H1 (cell line): Measurements from ENCODE around the gene CYP46A1. TPM values are rescaled to one million over a fixed set of nuclear protein-coding genes. Genes with fewer than 3 reads are reported as not detected.

Source experiments
- BACH1 ChIP-seq: IDR thresholded peaks from 2 replicates; pipeline ENCODE4 v1.6.1; 2012; ENCODE audit warnings: low read length, improper control_type of control experiment
- GABPA ChIP-seq: IDR thresholded peaks from 2 replicates; pipeline ENCODE4 v1.6.1; 2011; ENCODE audit warnings: mild to moderate bottlenecking, low read length, moderate library complexity, borderline replicate concordance; ENCODE audit not compliant: insufficient read depth
- KDM4A ChIP-seq: IDR thresholded peaks from one replicate; pipeline ENCODE4 v1.7.1; 2012; ENCODE audit warnings: low read depth, mild to moderate bottlenecking, moderate library complexity, low read length, inconsistent platforms; ENCODE audit not compliant: severe bottlenecking
- polyA plus RNA-seq, 7 experiments: library from polyadenylated mRNA; depleted of rRNA in 3 of 7; stranded (reverse) in 5 of 7; unstranded in 2 of 7; fragments of >200 nt in 5 of 7; fragments of 200-250 nt in 2 of 7; gene quantifications; 1 replicate in 5 of 7; 2 replicates in 1 of 7; 4 replicates in 1 of 7; pipeline versions ENCODE4 v1.2.1 to v1.2.3, GENCODE V29; 2011 to 2013; ENCODE audit warnings: missing spikeins in 2 of 7, mixed read lengths in 2 of 7
- total RNA-seq: library from RNA; stranded (reverse); fragmentation: NEBNext Ultra II Directional; extraction: Animal tissue kit (Norgen Biotek cat#: 25700); gene quantifications from 2 replicates; pipeline ENCODE4 v1.2.1, GENCODE V29; 2021
- TF ChIP-seq, protein P1 (sequence below): IDR thresholded peaks from 2 replicates; pipeline ENCODE4 v1.6.1; 2012; ENCODE audit warnings: low read length, inconsistent platforms
- TF ChIP-seq, protein P2 (sequence below): IDR thresholded peaks from 2 replicates; pipeline ENCODE4 v1.6.1; 2012; ENCODE audit warnings: inconsistent platforms
- TF ChIP-seq, protein P3 (sequence below): IDR thresholded peaks from 2 replicates; pipeline ENCODE4 v1.6.1; 2012; ENCODE audit warnings: inconsistent platforms

CYP46A1 gene
- total and polyA plus RNA-seq, 2 of the 8 experiments (the other 6 are each of a cell fraction or from before 2014, with no cell fraction given): 0.41 to 1.3 TPM

DNA sequence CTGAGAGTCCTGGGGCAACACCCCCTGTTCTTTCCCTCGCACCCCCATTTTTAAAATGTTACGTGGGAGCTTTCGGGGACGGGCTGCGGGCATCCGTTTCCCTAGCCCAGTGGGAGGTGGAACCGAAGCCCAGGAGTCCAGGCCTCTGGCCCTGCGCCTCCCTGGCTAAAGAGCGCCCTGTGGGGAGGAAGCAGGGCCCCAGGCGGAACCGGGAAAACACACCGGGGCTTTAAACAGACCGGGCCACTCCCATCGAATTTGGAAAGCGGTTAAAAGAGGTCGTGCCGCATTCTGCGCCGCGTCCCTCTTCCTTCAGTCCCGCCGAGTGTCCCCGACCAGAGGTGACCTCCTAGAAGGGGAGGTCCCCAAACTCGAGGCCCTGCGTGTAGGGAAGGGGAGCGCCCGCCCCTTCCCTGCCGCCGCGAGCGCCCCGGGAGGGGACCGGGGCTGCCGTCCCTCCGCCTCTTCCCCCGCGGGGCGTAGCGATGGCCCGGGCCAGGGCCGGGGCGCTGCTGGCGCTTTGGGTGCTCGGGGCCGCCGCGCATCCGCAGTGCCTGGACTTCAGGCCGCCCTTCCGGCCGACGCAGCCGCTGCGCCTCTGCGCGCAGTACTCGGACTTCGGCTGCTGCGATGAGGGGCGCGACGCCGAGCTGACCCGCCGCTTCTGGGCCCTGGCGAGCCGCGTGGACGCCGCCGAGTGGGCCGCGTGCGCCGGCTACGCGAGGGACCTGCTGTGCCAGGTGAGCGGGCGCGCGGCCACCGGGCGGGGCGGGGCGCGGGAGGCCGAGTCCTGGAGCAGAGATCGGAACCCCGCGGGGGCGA is 39.2 kb upstream of the CYP46A1 start, which contains the start of gene HHIPL1 (continued):
- TF ChIP-seq, protein P1, sequence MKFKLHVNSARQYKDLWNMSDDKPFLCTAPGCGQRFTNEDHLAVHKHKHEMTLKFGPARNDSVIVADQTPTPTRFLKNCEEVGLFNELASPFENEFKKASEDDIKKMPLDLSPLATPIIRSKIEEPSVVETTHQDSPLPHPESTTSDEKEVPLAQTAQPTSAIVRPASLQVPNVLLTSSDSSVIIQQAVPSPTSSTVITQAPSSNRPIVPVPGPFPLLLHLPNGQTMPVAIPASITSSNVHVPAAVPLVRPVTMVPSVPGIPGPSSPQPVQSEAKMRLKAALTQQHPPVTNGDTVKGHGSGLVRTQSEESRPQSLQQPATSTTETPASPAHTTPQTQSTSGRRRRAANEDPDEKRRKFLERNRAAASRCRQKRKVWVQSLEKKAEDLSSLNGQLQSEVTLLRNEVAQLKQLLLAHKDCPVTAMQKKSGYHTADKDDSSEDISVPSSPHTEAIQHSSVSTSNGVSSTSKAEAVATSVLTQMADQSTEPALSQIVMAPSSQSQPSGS: no peak
- TF ChIP-seq, protein P2, sequence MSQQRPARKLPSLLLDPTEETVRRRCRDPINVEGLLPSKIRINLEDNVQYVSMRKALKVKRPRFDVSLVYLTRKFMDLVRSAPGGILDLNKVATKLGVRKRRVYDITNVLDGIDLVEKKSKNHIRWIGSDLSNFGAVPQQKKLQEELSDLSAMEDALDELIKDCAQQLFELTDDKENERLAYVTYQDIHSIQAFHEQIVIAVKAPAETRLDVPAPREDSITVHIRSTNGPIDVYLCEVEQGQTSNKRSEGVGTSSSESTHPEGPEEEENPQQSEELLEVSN: peak; percentile 70; the same call in 1 of the 2 replicates
- TF ChIP-seq BACH1 (no peak), KDM4A (peak; percentile 83), GABPA (no peak)
- TF ChIP-seq, protein P3, sequence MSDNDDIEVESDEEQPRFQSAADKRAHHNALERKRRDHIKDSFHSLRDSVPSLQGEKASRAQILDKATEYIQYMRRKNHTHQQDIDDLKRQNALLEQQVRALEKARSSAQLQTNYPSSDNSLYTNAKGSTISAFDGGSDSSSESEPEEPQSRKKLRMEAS: peak; percentile 83
